ENCODE results near the gene CREM.

CREM gene

GRCh38 chr10:35219891-35220890, 93.5 kb downstream of the CREM start:
- TF ChIP-seq TAF1 (IDR thresholded peaks at IDR 0.05; ENCODE audit: low read depth), result no peak
- no peak for TF ChIP-seq ZBTB7A (IDR thresholded peaks at IDR 0.05; ENCODE audit: low read depth)
- no peak for TF ChIP-seq NFIC (IDR thresholded peaks at IDR 0.05)
- TF ChIP-seq RAD21 (IDR thresholded peaks at IDR 0.05; ENCODE audit: low read depth), result no peak
- no peak for TF ChIP-seq TCF12 (IDR thresholded peaks at IDR 0.05; ENCODE audit: low read depth)
- TF ChIP-seq YY1 (IDR thresholded peaks at IDR 0.05; ENCODE audit: low read depth), result no peak
- TF ChIP-seq EP300 (IDR thresholded peaks at IDR 0.05; ENCODE audit: borderline replicate concordance), result no peak
- TF ChIP-seq TEAD4 (IDR thresholded peaks at IDR 0.05), result no peak
- TF ChIP-seq FOXM1 (IDR thresholded peaks at IDR 0.05; ENCODE audit: borderline replicate concordance, low read depth), result no peak
- no peak for TF ChIP-seq CREB1 (IDR thresholded peaks at IDR 0.05; ENCODE audit: low read depth)
- TF ChIP-seq CEBPB (IDR thresholded peaks at IDR 0.05), result no peak
- no peak for TF ChIP-seq EGR1 (IDR thresholded peaks at IDR 0.05)
- TF ChIP-seq, protein P1, sequence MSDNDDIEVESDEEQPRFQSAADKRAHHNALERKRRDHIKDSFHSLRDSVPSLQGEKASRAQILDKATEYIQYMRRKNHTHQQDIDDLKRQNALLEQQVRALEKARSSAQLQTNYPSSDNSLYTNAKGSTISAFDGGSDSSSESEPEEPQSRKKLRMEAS (IDR thresholded peaks at IDR 0.05), result no peak

DNA sequence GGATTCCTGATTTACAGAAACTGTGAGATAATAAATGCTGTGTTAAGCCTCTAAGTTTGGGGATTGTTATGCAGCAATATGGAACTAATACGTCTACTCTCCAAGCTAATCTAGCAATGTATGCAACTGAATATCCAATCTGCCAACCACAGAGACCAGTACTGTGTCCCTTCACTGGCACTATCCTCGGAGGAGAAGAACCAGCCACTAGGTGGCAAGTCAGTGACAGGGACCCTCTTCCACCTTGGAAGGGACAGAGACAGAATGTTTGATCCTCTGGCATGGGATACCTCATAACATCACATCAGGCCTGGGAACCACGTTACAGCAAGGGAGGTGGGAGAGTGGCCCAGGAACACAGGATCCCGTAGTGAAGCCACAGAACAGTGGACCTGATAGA, 96.4 kb downstream of the CREM start:
- TF ChIP-seq CREB1 (IDR thresholded peaks at IDR 0.05; ENCODE audit: low read depth) (no peak), TAF1 (IDR thresholded peaks at IDR 0.05; ENCODE audit: low read depth) (no peak), CEBPB (IDR thresholded peaks at IDR 0.05) (no peak), EP300 (IDR thresholded peaks at IDR 0.05; ENCODE audit: borderline replicate concordance) (no peak), EGR1 (IDR thresholded peaks at IDR 0.05) (no peak), YY1 (IDR thresholded peaks at IDR 0.05; ENCODE audit: low read depth) (no peak), TCF12 (IDR thresholded peaks at IDR 0.05; ENCODE audit: low read depth) (no peak), TEAD4 (IDR thresholded peaks at IDR 0.05) (no peak), USF1 (IDR thresholded peaks at IDR 0.05) (no peak), RAD21 (IDR thresholded peaks at IDR 0.05; ENCODE audit: low read depth) (no peak)
- TF ChIP-seq, protein P2, sequence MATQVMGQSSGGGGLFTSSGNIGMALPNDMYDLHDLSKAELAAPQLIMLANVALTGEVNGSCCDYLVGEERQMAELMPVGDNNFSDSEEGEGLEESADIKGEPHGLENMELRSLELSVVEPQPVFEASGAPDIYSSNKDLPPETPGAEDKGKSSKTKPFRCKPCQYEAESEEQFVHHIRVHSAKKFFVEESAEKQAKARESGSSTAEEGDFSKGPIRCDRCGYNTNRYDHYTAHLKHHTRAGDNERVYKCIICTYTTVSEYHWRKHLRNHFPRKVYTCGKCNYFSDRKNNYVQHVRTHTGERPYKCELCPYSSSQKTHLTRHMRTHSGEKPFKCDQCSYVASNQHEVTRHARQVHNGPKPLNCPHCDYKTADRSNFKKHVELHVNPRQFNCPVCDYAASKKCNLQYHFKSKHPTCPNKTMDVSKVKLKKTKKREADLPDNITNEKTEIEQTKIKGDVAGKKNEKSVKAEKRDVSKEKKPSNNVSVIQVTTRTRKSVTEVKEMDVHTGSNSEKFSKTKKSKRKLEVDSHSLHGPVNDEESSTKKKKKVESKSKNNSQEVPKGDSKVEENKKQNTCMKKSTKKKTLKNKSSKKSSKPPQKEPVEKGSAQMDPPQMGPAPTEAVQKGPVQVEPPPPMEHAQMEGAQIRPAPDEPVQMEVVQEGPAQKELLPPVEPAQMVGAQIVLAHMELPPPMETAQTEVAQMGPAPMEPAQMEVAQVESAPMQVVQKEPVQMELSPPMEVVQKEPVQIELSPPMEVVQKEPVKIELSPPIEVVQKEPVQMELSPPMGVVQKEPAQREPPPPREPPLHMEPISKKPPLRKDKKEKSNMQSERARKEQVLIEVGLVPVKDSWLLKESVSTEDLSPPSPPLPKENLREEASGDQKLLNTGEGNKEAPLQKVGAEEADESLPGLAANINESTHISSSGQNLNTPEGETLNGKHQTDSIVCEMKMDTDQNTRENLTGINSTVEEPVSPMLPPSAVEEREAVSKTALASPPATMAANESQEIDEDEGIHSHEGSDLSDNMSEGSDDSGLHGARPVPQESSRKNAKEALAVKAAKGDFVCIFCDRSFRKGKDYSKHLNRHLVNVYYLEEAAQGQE (IDR thresholded peaks at IDR 0.05; ENCODE audit: low read depth), result no peak
- TF ChIP-seq, protein P1 (IDR thresholded peaks at IDR 0.05), result no peak

- TF ChIP-seq, protein P2 (IDR thresholded peaks at IDR 0.05; ENCODE audit: low read depth), result no peak
- TF ChIP-seq EGR1 (IDR thresholded peaks at IDR 0.05) (no peak), YY1 (IDR thresholded peaks at IDR 0.05; ENCODE audit: low read depth) (no peak), TEAD4 (IDR thresholded peaks at IDR 0.05) (no peak), NFIC (IDR thresholded peaks at IDR 0.05) (no peak), CEBPB (IDR thresholded peaks at IDR 0.05) (no peak), CREB1 (IDR thresholded peaks at IDR 0.05; ENCODE audit: low read depth) (no peak), ZBTB7A (IDR thresholded peaks at IDR 0.05; ENCODE audit: low read depth) (no peak), USF1 (IDR thresholded peaks at IDR 0.05) (no peak), RAD21 (IDR thresholded peaks at IDR 0.05; ENCODE audit: low read depth) (no peak), TAF1 (IDR thresholded peaks at IDR 0.05; ENCODE audit: low read depth) (no peak), EP300 (IDR thresholded peaks at IDR 0.05; ENCODE audit: borderline replicate concordance) (no peak)
- TF ChIP-seq, protein P1 (IDR thresholded peaks at IDR 0.05), result no peak
Measured at GRCh38 chr10:35224045-35224740, 97.5 kb downstream of the CREM start.

DNA sequence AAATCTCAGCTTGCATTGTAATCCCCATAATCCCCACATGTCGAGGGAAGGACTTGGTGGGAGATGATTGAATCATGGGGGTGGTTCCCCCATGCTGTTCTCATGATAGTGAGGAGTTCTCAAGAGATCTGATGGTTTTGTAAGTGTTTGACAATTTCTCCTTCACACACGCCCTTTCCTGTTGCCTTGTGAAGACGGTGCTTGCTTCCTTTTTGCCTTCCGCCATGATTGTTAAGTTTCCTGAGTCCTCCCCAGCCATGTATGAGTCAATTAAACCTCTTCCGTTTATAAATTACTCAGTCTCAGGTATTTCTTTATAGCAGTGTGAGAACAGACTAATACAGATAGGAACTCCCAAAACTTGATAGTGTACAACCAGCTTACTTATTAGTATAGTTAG, 98.6 kb downstream of the CREM start:
- TF ChIP-seq RAD21 (IDR thresholded peaks at IDR 0.05; ENCODE audit: low read depth), result no peak
- TF ChIP-seq CEBPB (IDR thresholded peaks at IDR 0.05), result no peak
- TF ChIP-seq EGR1 (IDR thresholded peaks at IDR 0.05), result no peak
- no peak for TF ChIP-seq TEAD4 (IDR thresholded peaks at IDR 0.05)
- no peak for TF ChIP-seq TCF12 (IDR thresholded peaks at IDR 0.05; ENCODE audit: low read depth)
- no peak for TF ChIP-seq YY1 (IDR thresholded peaks at IDR 0.05; ENCODE audit: low read depth)
- TF ChIP-seq ZBTB7A (IDR thresholded peaks at IDR 0.05; ENCODE audit: low read depth), result no peak
- TF ChIP-seq FOXM1 (IDR thresholded peaks at IDR 0.05; ENCODE audit: borderline replicate concordance, low read depth), result no peak
- TF ChIP-seq TAF1 (IDR thresholded peaks at IDR 0.05; ENCODE audit: low read depth), result no peak
- TF ChIP-seq, protein P1 (IDR thresholded peaks at IDR 0.05), result no peak
- TF ChIP-seq, protein P2 (IDR thresholded peaks at IDR 0.05; ENCODE audit: low read depth), result no peak
- TF ChIP-seq NFIC (IDR thresholded peaks at IDR 0.05), result no peak
- no peak for TF ChIP-seq EP300 (IDR thresholded peaks at IDR 0.05; ENCODE audit: borderline replicate concordance)
- TF ChIP-seq USF1 (IDR thresholded peaks at IDR 0.05), result no peak
- TF ChIP-seq CREB1 (IDR thresholded peaks at IDR 0.05; ENCODE audit: low read depth), result no peak
